GM23338 (cell line): Measurements from ENCODE around the gene CRISP1. TPM values are rescaled to one million over a fixed set of nuclear protein-coding genes. Genes with fewer than 3 reads are reported as not detected.

ENCODE experiments used
- polyA plus RNA-seq: library from polyadenylated mRNA; unstranded; fragments of >200 nt; fragmentation: Nextera tagmentation; extraction: Ambion mirVana; gene quantifications from 2 replicates; pipeline ENCODE4 v1.2.1, GENCODE V29; 2016
- total RNA-seq: library from RNA; depleted of rRNA; stranded (reverse); fragments of >200 nt; shearing (Covaris generic); gene quantifications from 2 replicates; pipeline ENCODE4 v1.2.3, GENCODE V29; 2014; rRNA removed

CRISP1 gene
- total and polyA plus RNA-seq, 2 experiments from 2014 or later: not detected

Other genes starting within 250 kb of the CRISP1 start
- not detected in 2 replicates for gene RHAG, start 229.7 kb downstream of the CRISP1 start, total RNA-seq
- gene RHAG, start 229.7 kb downstream of the CRISP1 start, polyA plus RNA-seq: not detected in 2 replicates
- 0.50 and 0.63 TPM in 2 replicates for gene CRISP2, start 153.0 kb downstream of the CRISP1 start, total RNA-seq
- gene CRISP2, start 153.0 kb downstream of the CRISP1 start, polyA plus RNA-seq: 1.1 and 1.2 TPM in 2 replicates
- not detected in 2 replicates for gene CRISP3, start 122.1 kb downstream of the CRISP1 start, total RNA-seq
- not detected in 2 replicates for gene CRISP3, start 122.1 kb downstream of the CRISP1 start, polyA plus RNA-seq
- not detected in 2 replicates for gene PGK2, start 79.2 kb downstream of the CRISP1 start, total RNA-seq
- gene PGK2, start 79.2 kb downstream of the CRISP1 start, polyA plus RNA-seq: not detected in 2 replicates
- gene DEFB114, start 97.6 kb upstream of the CRISP1 start, total RNA-seq: not detected in 2 replicates
- not detected in 2 replicates for gene DEFB114, start 97.6 kb upstream of the CRISP1 start, polyA plus RNA-seq
- not detected in 2 replicates for gene DEFB113, start 103.1 kb upstream of the CRISP1 start, total RNA-seq
- not detected in 2 replicates for gene DEFB113, start 103.1 kb upstream of the CRISP1 start, polyA plus RNA-seq
- gene DEFB110, start 155.5 kb upstream of the CRISP1 start, total RNA-seq: not detected in 2 replicates
- not detected in 2 replicates for gene DEFB110, start 155.5 kb upstream of the CRISP1 start, polyA plus RNA-seq
- not detected in 2 replicates for gene DEFB112, start 183.4 kb upstream of the CRISP1 start, total RNA-seq
- gene DEFB112, start 183.4 kb upstream of the CRISP1 start, polyA plus RNA-seq: not detected in 2 replicates